ENCODE data around the gene AUTS2.

AUTS2 gene

DNA sequence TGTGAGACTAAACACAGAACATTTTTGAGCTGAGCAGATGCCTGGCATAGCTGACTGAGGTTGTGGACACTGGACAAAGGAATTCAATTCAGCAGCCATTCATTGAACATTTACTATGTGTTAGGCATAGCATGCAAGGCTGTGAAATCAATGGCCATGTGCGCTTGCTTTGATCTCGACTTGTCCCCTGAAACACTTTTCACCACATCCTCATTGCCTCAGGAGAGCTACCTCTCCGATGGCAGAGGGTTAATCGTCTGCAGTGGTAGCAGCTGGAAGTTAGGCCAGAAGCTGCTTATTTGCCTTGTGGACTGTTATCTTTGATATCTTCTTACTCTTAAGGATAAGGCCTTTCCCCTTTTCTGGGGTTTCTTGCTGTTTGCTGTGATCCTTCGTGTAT is 297.8 kb downstream of the AUTS2 start:
- DNase-seq (ENCODE audit: low read depth), result no peak

DNA sequence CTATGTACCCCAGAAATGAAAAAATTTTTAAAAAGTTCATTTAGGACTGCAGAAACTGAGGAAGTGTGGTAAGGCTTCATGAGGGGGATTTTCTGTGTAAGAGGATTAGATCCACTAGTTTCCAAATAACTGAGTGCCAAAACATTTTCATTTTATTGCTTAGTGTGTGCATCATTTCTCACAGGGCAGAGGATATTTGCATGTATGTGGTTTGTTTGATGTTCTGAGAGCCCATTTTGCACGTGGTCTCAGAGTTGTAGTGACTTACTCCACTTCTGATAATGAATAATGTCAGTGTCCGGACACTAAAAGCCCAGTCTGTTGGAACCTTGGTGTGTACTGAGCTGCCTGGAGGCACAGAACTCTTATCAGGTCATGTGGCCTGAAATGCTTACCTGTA is 299.9 kb downstream of the AUTS2 start:
- no peak for DNase-seq (ENCODE audit: low read depth)

DNA sequence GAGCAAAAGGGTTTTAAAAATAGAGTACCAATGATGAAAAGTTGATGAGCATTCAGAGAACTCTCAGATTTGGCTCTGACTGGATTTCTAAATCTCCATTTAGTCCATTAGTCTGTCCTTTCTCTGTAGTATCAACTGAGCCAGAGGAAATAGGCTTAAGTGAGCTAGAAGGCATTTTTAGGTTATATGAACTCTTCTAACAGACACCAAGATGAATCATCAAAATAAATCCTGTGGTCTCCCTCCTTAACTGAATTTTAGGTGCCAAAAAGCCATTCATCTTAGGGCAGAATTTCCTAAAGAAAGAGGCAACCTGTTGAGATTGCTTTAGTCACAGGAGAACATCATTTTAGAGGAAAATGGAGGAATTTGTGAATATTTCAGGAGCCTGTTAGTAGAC is 305.1 kb downstream of the AUTS2 start:
- DNase-seq (ENCODE audit: low read depth), result no peak

DNA sequence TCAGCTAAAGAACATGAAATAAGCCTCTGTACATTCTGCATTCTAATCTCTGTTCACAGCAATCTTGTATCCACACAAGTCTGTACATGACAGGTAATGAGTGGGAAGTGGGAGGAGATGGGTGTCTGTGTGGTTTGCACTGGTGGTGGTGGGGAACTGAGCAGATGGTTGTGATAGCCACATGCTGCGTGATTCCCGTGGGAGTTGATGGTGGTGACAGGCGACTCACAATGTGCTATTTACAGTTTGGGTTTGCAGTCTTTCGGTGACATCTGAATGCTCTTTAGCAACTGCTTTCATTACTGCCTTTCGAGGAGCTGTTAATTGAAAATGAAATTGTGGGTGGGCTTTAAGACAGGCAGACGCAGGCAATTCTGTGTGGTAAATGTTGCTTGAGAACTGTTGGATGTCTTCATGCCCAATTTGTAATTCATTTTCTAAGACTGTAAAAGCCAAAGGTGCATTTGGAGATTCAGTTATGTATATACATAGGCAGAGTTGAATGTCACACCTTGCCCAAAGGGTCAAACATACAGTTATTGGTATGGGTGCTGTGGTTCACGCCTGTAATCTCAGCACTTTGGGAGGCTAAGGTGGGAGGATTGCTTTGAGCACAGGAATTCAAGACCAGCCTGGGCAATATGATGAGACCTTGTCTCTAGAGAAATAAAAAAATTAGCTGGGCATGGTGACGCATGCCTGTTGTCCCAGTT is 308.2 kb downstream of the AUTS2 start:
- no peak for DNase-seq (ENCODE audit: low read depth)

DNA sequence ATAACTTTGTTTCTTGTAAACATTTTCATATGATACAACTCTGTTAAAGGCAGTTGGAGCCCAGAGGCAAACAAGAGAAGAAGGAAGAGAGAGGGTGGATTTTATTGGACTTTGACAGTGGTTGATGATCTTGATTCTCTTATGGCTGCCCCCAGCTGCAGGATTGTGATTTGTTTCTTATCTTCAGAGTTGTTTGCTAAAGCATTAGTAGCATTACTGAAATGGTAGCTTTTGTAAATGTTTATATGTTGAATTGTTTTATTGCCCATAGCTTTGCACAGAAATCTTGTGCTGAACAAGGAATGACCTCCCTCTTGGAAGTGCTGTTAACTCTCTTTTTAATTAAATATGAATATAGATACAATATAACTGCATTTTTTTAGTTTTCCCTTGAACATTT is 309.4 kb downstream of the AUTS2 start:
- DNase-seq (ENCODE audit: low read depth), result no peak

DNA sequence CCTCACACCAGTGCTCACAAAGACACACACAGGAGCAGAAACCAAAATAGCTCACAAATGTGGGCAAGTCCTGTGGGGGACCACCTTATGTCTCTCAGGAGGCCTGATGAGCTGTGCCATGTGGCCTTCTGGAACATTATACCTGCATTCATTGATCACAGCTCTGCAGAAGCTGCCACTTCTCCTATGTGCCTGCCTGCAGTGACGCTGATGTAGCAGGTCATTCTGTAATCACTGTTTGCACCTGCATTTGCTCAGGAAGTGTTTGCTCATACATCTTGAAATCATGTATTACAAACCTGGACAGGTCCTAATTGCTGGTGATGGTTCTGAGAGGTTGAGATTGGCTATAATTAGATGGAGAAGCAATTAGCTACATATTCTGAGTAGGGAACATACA is 310.2 kb downstream of the AUTS2 start:
- DNase-seq (ENCODE audit: low read depth), result no peak

DNA sequence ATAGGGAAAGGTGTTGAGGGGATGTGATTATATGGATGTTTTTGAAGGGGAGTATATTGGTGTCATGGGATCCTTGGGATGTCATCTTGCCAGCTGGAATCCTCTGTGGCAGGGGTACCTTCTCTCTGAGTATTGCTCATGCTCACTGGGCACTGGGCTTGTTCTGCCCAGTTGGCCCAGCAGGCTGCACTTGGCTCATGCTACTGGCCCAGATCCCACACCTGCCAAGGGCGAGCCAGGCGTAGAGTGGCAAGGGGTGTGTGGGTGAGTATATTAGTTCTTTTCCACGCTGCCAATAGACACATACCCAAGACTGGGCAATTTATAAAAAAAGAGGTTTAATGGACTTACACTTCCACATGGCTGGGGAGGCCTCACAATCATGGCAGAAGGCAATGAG is 311.9 kb downstream of the AUTS2 start:
- no peak for DNase-seq (ENCODE audit: low read depth)

DNA sequence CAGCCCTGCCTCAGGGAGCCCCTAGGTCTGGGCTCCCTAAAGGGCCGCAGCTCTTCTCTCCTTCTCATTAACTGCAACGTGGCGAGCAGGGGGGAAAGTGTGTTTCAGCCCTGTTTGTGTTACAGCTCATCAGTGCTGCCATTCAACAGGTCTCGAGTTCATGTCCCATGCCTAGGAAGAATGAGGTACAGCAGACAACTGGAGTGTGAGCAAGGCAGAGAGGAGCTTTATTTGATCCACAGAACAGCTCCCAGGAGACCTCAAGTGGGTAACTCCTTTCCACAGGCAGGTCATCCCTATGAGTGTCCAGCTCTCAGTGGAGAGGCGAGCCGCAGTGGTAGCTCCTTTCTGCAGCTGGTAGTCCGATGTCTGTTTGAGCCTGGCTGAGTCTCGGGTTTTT is 313.1 kb downstream of the AUTS2 start:
- DNase-seq (ENCODE audit: low read depth), result no peak

DNA sequence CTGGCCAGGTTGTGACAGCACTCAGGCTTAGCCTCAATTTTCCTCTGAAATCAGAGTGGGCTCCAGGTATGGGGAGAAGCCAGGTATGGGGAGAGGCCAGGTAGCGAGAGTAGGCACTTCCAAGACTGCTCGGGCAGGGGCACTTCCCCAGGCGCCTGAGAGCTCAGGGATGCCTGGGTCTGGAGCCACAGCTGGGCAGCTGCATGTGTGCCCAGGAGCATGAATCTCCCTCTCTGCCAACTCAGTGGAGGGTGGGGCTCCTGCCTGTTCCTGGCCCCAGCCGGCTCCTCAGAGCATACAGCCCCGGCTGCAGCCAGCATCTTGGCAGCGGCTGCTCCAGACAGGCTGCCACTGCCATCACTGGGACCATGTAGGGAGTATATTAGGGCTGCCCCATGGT is 313.9 kb downstream of the AUTS2 start:
- no peak for DNase-seq (ENCODE audit: low read depth)

DNA sequence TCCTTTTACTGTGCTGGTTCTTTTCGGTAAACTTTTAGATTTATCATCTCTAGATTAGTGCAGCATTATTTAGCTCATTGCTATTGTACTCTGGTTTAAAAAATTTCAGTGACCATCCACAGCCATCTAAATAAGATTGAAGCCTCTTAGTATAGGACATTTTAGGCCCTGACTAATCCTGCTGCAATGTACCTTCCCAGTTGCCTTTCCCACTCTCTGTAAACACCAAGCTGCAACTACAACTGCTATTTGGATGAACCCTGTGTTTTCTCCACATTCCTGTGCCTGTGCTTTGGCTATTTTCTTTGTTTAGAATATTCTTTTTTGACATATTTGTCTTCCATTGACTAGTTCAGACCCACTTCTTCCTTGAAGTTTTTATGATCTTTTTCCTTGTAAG is 314.6 kb downstream of the AUTS2 start:
- DNase-seq (ENCODE audit: low read depth), result no peak

DNA sequence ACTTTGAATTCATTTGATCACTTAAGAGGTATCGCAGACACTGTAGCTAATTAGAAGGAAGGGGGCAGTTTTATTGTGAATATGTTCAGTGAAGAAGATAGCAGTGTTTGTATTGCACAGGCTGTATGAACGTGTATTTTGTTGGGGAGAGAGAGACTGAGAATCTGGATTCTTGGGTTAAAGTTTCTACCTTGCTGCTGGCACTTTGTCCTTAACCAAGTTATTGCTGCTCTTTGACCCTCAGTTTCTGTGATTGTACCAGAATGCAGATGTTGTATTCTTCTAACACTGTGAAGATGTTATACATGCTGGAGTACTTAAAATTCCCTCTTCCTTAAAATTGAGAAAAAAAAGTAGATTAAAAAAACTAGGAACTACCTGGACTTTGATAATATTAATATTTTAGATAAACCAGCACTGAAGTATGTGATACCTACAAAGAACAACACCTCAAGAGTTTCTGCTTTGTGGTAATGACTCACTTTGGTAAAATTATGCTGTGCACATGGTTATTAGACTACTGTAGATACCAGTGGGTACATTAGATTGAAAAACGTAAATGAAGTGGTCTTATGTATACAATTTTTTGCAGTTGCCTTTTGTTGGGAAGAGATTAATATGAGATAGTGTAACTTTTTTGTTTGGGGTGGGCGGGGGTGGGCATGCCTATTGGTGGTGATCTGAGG is 321.3 kb downstream of the AUTS2 start:
- no peak for DNase-seq (ENCODE audit: low read depth)

DNA sequence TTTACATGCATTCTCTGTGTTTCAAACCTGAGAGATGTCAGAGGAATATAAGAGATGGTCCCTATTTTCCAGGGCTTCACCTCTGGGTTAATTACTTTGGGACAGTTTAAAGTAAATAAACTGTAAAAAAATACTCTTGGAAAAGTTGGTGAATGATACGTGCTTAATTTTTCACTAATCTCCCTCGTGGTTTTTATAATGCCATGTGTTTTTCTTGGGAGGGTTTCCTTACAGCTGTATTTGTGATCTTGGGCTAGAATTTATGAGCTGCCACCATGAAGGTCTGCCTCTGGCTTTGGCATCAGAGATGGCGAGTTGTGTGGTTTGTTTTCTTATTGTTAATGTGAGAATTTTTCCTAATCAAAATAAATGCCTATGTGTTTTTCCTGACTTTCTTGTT is 322.5 kb downstream of the AUTS2 start:
- DNase-seq (ENCODE audit: low read depth), result no peak

DNA sequence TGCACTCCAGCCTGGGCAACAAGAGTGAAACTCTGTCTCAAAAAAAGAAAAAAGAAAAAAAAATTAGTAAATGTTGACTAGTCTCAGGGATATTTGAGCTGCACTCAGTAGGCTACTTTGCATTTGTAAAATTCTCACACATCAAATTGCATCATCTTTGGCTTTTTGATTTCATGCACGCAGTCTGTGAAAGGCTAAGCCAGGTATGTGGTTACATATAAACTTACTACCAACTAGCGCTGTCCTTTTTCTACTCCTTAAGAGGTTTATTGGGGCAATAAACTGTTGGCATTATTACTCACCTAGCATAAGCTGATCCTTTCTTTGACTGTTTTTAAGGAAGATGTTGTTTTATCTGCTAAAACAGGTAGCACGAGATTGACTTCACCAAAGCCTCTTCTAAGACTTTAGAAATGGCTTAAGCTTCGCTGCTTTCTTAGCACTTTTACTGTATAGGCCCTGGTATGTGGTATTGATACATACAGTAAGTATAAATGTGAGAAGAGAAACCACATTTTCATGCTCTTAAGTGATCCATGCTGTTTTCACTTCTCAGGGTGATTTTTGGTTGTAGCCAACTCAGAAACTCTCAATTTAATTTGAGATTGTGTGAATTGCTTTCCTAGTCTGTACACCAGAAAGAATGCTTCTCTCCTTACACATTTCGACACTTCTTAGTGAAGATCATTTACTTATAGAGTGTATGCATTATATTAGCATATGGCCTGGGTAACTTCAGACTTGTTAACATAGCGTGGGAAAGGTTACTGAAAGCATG is 323.9 kb downstream of the AUTS2 start:
- no peak for DNase-seq (ENCODE audit: low read depth)

DNA sequence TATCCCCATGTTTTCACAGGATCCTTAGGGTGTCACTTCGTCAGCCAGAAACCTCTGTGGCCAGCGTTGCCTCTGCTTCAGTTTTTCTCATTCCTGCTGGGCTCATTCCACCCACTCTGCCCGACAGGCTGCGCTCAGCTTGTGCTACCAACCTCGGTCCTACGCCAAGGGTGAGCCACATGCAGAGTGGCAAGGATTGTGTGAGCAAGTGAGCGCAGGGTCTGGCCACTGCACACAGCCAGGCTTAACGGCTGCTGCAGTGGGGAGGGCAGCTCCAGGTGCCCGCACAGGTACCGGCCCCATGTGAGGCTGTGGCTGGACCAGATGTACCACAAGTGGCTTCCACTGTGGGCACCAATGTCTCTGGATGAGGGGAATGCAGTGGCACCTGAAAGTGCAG is 329.2 kb downstream of the AUTS2 start:
- no peak for DNase-seq (ENCODE audit: low read depth)

DNA sequence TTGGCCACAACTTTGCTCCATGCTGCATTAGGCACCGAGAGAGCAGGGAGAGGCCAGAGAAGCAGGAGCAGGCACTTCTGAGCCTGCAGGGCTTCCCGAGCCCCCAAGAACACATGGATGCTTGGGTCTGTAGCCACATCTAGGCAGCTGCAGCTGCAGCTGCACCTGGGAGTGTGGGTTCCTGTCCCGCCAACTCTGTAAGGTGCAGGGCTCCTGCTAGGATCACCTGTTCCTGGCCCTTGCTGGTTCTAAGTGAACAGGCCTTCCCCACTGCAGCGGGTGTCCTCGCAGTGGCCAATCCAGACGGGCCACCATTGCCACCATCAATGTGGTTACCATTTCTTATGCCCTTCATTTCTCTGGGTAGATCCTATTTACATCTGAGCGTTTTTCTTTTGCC is 330.3 kb downstream of the AUTS2 start:
- DNase-seq (ENCODE audit: low read depth), result no peak

DNA sequence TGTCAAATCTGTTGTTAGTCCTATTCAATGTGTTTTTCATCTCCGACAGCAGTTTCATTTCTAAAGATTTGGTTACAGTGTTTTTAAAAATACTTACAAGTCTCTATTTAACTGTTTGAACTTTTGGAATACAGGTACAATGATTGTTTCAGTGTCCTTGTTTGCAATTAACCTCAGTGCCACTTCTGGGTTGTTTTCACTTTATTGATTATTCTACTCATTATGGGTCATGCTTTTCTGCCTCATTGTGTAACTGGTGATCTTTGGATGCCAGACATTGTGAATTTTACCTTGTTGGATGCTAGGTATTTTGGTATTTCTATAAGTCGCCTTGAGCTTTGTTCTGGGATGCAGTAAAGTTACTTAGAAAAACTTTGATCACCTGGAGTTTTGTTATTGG is 331.3 kb downstream of the AUTS2 start:
- DNase-seq (ENCODE audit: low read depth), result no peak

DNA sequence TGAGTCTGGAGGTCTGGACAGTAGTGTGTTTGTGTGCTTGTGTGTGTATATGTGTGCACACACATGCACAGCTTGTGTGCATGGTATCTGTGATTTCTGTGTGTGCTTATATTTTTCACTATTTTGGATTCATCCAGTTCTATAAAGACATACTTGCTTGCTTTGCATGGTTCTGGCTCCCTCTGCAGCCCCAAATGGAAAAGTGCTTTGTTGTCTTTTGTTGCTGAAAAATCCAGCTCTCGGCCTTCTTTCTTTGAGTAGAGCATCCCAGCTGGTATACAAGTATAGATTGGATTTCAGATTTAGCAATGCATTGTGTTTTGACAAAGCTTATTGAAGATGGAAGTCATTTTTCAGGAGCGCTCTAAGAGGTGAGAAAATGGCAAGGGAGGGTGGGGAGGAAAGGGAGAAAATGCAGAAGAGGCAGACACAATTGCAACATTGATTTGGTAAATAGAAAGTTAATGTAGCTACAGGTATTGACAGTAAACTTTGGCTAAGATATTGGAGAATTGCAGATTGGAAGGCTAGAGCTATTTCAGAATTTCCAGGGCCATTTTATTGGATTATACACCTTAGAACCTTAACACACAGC is 333.9 kb downstream of the AUTS2 start:
- no peak for DNase-seq (ENCODE audit: low read depth)

DNA sequence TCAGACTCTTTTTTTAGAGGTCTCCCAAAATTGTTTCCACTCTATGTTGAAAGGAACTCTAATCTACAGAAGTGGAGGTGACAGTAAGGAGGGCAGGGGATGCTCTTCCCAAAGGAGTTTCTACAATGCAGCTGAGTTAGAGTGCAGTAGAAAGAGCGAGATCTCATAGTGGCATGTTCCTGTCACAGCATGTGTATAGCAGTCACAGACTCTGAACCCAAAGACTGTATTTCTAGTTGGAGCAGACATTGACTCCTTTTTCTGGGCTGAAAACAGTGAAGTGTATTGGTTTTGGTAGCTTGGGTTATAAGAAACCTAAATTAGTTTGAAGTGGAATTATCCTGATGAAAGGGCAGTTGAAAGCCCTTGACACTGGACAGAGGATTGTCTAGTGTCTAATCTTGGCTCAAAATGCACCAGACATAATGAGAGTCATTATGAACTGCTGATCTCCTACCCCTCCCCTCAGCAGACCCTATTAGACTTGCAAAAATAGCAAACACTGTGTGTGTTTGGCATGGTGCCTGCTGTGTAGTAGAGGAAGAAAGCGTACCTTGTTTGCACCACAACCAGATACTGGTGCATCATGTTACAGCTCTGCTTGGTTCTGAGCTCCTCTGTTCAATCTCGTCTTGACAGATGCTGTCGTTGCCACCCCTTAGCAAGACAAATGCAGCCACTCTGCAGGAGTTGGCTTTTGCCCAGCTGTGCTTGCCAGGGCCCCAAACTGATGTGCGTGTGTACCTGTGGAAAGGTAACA is 336.0 kb downstream of the AUTS2 start:
- DNase-seq (ENCODE audit: low read depth), result no peak

DNA sequence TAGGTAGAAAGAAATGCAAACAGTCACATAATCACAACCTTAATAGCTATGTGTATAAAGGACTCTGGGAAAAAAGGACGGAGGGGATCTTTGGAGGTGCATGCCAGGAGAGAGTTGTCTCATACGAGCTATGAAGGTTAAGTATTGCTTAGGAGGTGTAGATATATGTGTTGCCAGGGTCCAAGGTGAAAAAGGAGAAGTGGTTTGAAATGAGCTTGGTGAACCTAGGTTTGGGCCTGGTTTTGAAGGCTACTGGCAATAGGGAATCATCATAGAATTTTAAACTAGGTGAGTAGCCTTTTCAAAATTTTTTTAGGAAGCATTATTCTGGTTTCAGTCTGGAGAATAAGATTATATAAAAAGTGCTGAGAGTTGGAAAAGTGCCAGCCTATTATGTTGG is 336.8 kb downstream of the AUTS2 start:
- no peak for DNase-seq (ENCODE audit: low read depth)

DNA sequence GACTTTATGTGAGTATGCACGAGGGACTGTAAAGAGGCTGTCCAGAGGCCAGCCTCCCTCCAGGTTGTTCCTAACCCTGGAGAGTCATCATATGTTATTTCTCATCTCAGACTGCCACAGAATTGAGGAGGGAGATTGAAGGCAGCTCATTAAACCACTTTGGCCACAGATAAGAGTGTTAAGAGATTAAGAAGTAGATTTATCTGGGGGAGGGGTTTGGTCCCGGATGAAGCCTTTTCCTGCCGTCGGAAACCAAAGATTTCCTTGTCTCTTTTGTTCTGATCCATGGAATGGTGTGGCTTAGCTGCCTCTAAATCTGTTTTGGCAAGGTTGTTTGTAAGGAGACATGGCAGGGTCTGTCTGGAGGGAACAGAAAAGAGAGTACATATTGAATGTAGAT is 338.8 kb downstream of the AUTS2 start:
- no peak for DNase-seq (ENCODE audit: low read depth)

DNA sequence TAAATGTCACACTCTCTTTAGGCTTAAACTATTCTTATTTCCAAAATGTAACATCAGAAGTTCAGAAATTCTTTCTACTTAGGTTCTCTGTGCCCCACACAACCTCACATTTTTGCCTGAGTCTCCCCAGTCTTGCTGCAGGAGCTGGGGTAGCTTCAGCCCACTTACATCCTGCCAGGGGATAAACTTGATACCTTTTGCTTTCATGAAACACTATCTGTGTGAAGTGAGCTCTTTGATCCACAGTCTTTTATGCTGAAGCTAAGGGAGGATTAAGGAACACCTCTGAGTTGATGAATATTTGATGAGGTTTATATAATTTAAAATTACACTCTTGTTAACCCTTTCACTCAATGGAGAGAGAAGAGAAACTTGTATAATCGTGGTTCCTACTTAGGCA is 341.0 kb downstream of the AUTS2 start:
- no peak for DNase-seq (ENCODE audit: low read depth)

DNA sequence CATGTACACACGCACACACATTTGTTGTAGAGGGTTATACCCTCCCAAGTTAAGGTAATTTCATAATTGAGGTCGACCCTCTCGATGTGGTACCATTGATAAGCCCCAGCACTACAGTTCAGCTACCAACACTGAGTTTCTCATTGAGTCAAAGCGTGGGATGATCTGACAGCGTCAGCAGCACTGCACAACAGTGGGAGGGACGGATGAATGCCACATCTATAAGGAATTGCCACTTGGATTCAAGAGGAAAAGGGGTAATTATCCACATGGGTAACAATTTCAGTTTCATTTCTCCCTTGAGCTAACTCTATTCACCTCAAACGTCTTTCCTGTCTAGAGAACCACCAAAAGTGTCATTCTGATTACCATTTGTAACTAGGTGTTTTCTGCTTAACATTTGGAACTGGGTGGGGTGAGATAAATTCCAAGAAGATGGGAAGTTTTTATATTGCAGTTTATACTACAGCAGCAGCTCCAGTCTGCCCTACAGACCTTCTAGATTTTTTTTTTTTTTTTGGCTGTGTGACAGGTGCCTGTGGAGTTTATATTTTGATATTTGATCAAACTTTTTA is 342.9 kb downstream of the AUTS2 start:
- DNase-seq (ENCODE audit: low read depth), result no peak
